CD14-positive monocyte (primary cell): Measurements from ENCODE around the gene TMEM205. TPM values are rescaled to one million over a fixed set of nuclear protein-coding genes. Genes with fewer than 3 reads are reported as not detected.
A peak's percentile ranks its signal among the peaks of the same experiment; 100 is the strongest.

Experiments
- DNase-seq, 3 donors: peaks; one replicate each; pipeline ENCODE4 v3.0.0-alpha.2; 2011 to 2022
- H2AFZ ChIP-seq: 2 replicates; pipeline ENCODE4 v1.6.0; 2012; ENCODE audit warnings: mild to moderate bottlenecking, low read depth, low read length, inconsistent platforms; ENCODE audit not compliant: insufficient read depth, poor library complexity, severe bottlenecking
- H3K27ac ChIP-seq, 2 donors: 1 replicate in 1 of 2; 2 replicates in 1 of 2; pipeline ENCODE4 v1.5.1; 2012 to 2013; ENCODE audit warnings: low read length in 2 of 2, control low read depth in 1 of 2, inconsistent platforms in 1 of 2, low read depth in 1 of 2, mild to moderate bottlenecking in 1 of 2
- H3K27me3 ChIP-seq, 2 donors: one replicate each; pipeline versions ENCODE4 v1.6.0 to v1.6.1; 2011 to 2013; ENCODE audit warnings: low read length in 2 of 2; ENCODE audit not compliant: control insufficient read depth in 2 of 2, insufficient read depth in 2 of 2
- H3K36me3 ChIP-seq, 2 donors: replicated peaks in 1 of 2; 1 replicate in 1 of 2; 2 replicates in 1 of 2; pipeline versions ENCODE4 v1.5.1 to v1.6.1; 2012 to 2013; ENCODE audit warnings: low read length in 2 of 2, control low read depth in 1 of 2, inconsistent platforms in 1 of 2, mild to moderate bottlenecking in 1 of 2; ENCODE audit not compliant: insufficient read depth in 2 of 2, control insufficient read depth in 1 of 2
- H3K4me1 ChIP-seq, 2 donors: 1 replicate in 1 of 2; 2 replicates in 1 of 2; pipeline versions ENCODE4 v1.5.1 to v1.6.1; 2012 to 2013; ENCODE audit warnings: low read length in 2 of 2, control low read depth in 1 of 2, inconsistent platforms in 1 of 2, mild to moderate bottlenecking in 1 of 2, moderate library complexity in 1 of 2; ENCODE audit not compliant: insufficient read depth in 2 of 2, control insufficient read depth in 1 of 2
- H3K4me2 ChIP-seq: replicated peaks from 2 replicates; pipeline ENCODE3; 2012; ENCODE audit warnings: low read length, moderate library complexity, mild to moderate bottlenecking; ENCODE audit not compliant: poor library complexity, severe bottlenecking; ENCODE audit errors: extremely low read depth
- H3K4me3 ChIP-seq, 3 experiments: fragments of 200-600 bp in 1 of 3; sonication (generic) in 1 of 3; replicated peaks in 1 of 3; 1 replicate in 2 of 3; 2 replicates in 1 of 3; pipeline ENCODE4 v1.5.1; 2011 to 2013; ENCODE audit warnings: low read length in 3 of 3, mild to moderate bottlenecking in 3 of 3, control low read depth in 2 of 3, low read depth in 2 of 3, inconsistent platforms in 1 of 3, moderate library complexity in 1 of 3
- H3K79me2 ChIP-seq: 2 replicates; pipeline ENCODE4 v1.6.0; 2012; ENCODE audit warnings: mild to moderate bottlenecking, control low read depth, inconsistent platforms, low read length, moderate library complexity; ENCODE audit not compliant: insufficient read depth
- H3K9ac ChIP-seq: 2 replicates; pipeline ENCODE4 v1.6.0; 2017; ENCODE audit warnings: low read length, mild to moderate bottlenecking; ENCODE audit not compliant: insufficient read depth, poor library complexity, severe bottlenecking
- H3K9me3 ChIP-seq, 2 donors: replicated peaks in 1 of 2; 1 replicate in 1 of 2; 2 replicates in 1 of 2; pipeline versions ENCODE4 v1.5.1 to v1.6.1; 2012 to 2013; ENCODE audit warnings: low read length in 2 of 2, control low read depth in 1 of 2; ENCODE audit not compliant: control insufficient read depth in 1 of 2, insufficient read depth in 1 of 2
- H4K20me1 ChIP-seq: 2 replicates; pipeline ENCODE4 v1.6.0; 2012; ENCODE audit warnings: mild to moderate bottlenecking, low read length, control low read depth, moderate library complexity; ENCODE audit not compliant: insufficient read depth
- H3K27ac Mint-ChIP-seq, 7 donors: one replicate each; pipeline ENCODE4 v1.8.0; 2020; ENCODE audit warnings: mild to moderate bottlenecking in 7 of 7, mixed read lengths in 7 of 7, moderate library complexity in 6 of 7, inconsistent platforms in 2 of 7
- H3K27me3 Mint-ChIP-seq, 3 donors: one replicate each; pipeline ENCODE4 v1.8.0; 2021 to 2022; ENCODE audit warnings: low read depth in 3 of 3, mild to moderate bottlenecking in 3 of 3, mixed read lengths in 3 of 3, moderate library complexity in 3 of 3, inconsistent platforms in 1 of 3
- H3K36me3 Mint-ChIP-seq, 2 donors: one replicate each; pipeline ENCODE4 v1.8.0; 2020; ENCODE audit warnings: mixed read lengths in 2 of 2, inconsistent platforms in 1 of 2, mild to moderate bottlenecking in 1 of 2
- H3K4me1 Mint-ChIP-seq: one replicate; pipeline ENCODE4 v1.8.0; 2020; ENCODE audit warnings: mild to moderate bottlenecking, mixed read lengths
- H3K4me3 Mint-ChIP-seq, 2 donors: one replicate each; pipeline ENCODE4 v1.8.0; 2020; ENCODE audit warnings: mild to moderate bottlenecking in 2 of 2, mixed read lengths in 2 of 2, moderate library complexity in 1 of 2
- H3K9me3 Mint-ChIP-seq, 7 donors: one replicate each; pipeline ENCODE4 v1.8.0; 2020 to 2022; ENCODE audit warnings: mixed read lengths in 7 of 7, mild to moderate bottlenecking in 6 of 7, moderate library complexity in 6 of 7, inconsistent platforms in 2 of 7
- CTCF ChIP-seq: fragments of 200-600 bp; IDR thresholded peaks from one replicate; pipeline ENCODE4 v1.8.0; 2022; ENCODE audit warnings: antibody characterized with exemption, mild to moderate bottlenecking
- whole genome bisulfite sequencing: methylation state at CpG from one replicate; pipeline ENCODE4 v1.1.5; 2013; ENCODE audit warnings: missing lambda C conversion rate; ENCODE audit not compliant: insufficient coverage; 5-methylcytosine and 5-hydroxymethylcytosine counted together
- intact Hi-C, 2 donors: fragments of 100-400 bp; cut with micrococcal nuclease; formaldehyde crosslinking; loops; one replicate each; pipeline versions ENCODE4 v1.15.0 to v1.15.1; 2023
- polyA plus RNA-seq, 3 donors: library from polyadenylated mRNA; depleted of rRNA in 1 of 3; unstranded in 2 of 3; stranded (reverse) in 1 of 3; fragments of 300-500 nt in 2 of 3; fragments of >200 nt in 1 of 3; fragmentation: Illumina TruSeq in 2 of 3; gene quantifications; 1 replicate in 2 of 3; 2 replicates in 1 of 3; pipeline ENCODE4 v1.2.3, GENCODE V29; 2012 to 2021

Gene TMEM205
- polyA plus RNA-seq, 3 donors: 252 to 335 (median 263) TPM

- no peaks in the 10 kb centered on the region for H3K27me3 ChIP-seq
- peak overlapping the region; percentile 37 to 61 for H3K4me3 Mint-ChIP-seq
- H3K79me2 ChIP-seq: peaks cover 55% of the 10 kb centered on the region
- H3K4me1 ChIP-seq: peaks cover 65 to 87% of the 10 kb centered on the region in 2 donors
- intact Hi-C loops: no loop called here
- H3K9me3 Mint-ChIP-seq: peaks cover 0 to 2% (median 0%) of the 10 kb centered on the region in 7 donors
- peaks cover 7 to 15% of the 10 kb centered on the region in 2 donors for H3K36me3 Mint-ChIP-seq
- no peak overlapping the region for H3K9ac ChIP-seq
- H3K4me3 ChIP-seq: peak overlapping the region in 1 of 3 experiments; percentile 93
- H3K27ac ChIP-seq: peak overlapping the region; percentile 85 to 91
- H3K9me3 ChIP-seq: no peaks in the 10 kb centered on the region
- H2AFZ ChIP-seq: no peak overlapping the region
- no peaks in the 10 kb centered on the region for H4K20me1 ChIP-seq
- H3K27ac Mint-ChIP-seq: no peak overlapping the region
- H3K4me1 Mint-ChIP-seq: peaks cover 34% of the 10 kb centered on the region
- DNase-seq: peak in 2 of 3 donors; percentile 65 to 75
- TF ChIP-seq CTCF: no peak
- peaks cover 2 to 7% (median 5%) of the 10 kb centered on the region in 3 donors for H3K27me3 Mint-ChIP-seq
- H3K4me2 ChIP-seq: peak overlapping the region; percentile 100
- no peaks in the 10 kb centered on the region for H3K36me3 ChIP-seq
These were observed 31.2 kb upstream of the TMEM205 start for GRCh38 chr19:11377237-11377636.

GRCh38 chr19:11375143-11375948 is 29.3 kb upstream of the TMEM205 start:
- Histone ChIP-seq H2AFZ (peak overlapping the region; percentile 62), H4K20me1 (no peaks in the 10 kb centered on the region), H3K36me3 (no peaks in the 10 kb centered on the region), H3K4me3 (peak overlapping the region; percentile 37 to 93 (median 73)), H3K9ac (peak overlapping the region; percentile 70), H3K9me3 (no peaks in the 10 kb centered on the region), H3K4me1 (peaks cover 50 to 68% of the 10 kb centered on the region in 2 donors), H3K79me2 (peaks cover 49% of the 10 kb centered on the region), H3K27ac (peak overlapping the region; percentile 85 to 91), H3K4me2 (peak overlapping the region; percentile 100), H3K27me3 (no peaks in the 10 kb centered on the region)
- Mint-ChIP-seq H3K9me3 (peaks cover 0 to 2% (median 0%) of the 10 kb centered on the region in 7 donors), H3K27me3 (peaks cover 0 to 4% (median 2%) of the 10 kb centered on the region in 3 donors), H3K4me3 (no peak overlapping the region), H3K27ac (no peak overlapping the region), H3K36me3 (peaks cover 15 to 26% of the 10 kb centered on the region in 2 donors), H3K4me1 (peaks cover 19% of the 10 kb centered on the region)
- intact Hi-C loops: loop anchor here in 1 of 2 donors (2.0 kb wide), 1 partner anchor 51 kb away; no protein-coding TSS in a partner anchor
- peak in 2 of 3 donors; percentile 14 to 30 for DNase-seq
- TF ChIP-seq CTCF: no peak
- 7% methylated on average over 23 of the region's 27 CpGs for WGBS
